Testis (tissue), 3 donors: ENCODE measurements around the gene SUPT3H. TPM values are rescaled to one million over a fixed set of nuclear protein-coding genes. Genes with fewer than 3 reads are reported as not detected.

Source experiments
- DNase-seq: peaks from one replicate; pipeline ENCODE4 v3.0.0-alpha.2; 2019
- H3K27ac ChIP-seq, 2 donors: fragments of 200-600 bp; sonication (generic); one replicate each; pipeline ENCODE4 v1.5.1; 2019
- H3K27me3 ChIP-seq: fragments of 200-600 bp; sonication (generic); one replicate; pipeline ENCODE4 v1.5.1; 2019
- H3K36me3 ChIP-seq: fragments of 200-600 bp; sonication (generic); one replicate; pipeline ENCODE4 v1.5.1; 2017; ENCODE audit warnings: low read depth; ENCODE audit errors: missing control alignments
- H3K4me1 ChIP-seq: fragments of 200-600 bp; sonication (generic); one replicate; pipeline ENCODE4 v1.5.1; 2019
- H3K4me3 ChIP-seq, 2 donors: fragments of 200-600 bp; sonication (generic); one replicate each; pipeline ENCODE4 v1.5.1; 2017 to 2019
- H3K9me3 ChIP-seq: fragments of 200-600 bp; sonication (generic); one replicate; pipeline ENCODE4 v1.5.1; 2017
- POLR2A ChIP-seq: fragments of 450-650 bp; IDR thresholded peaks from one replicate; pipeline ENCODE4 v1.6.1; 2017; ENCODE audit warnings: antibody characterized with exemption, mild to moderate bottlenecking, moderate library complexity
- WGBS, 2 donors: methylation state at CpG; one replicate each; pipeline ENCODE4 v1.1.5; 2018; 5-methylcytosine and 5-hydroxymethylcytosine counted together
- intact Hi-C: fragments of 100-400 bp; cut with DNase I; formaldehyde crosslinking; loops from one replicate; pipeline ENCODE4 v1.15.1; 2023; ENCODE audit warnings: low total_unique reads
- polyA plus RNA-seq: library from polyadenylated mRNA; stranded (reverse); fragments of 350-450 nt; fragmentation: Illumina TruSeq; extraction: RNeasy Lipid Tissue Mini Kit (QIAGEN cat#74804); gene quantifications from one replicate; pipeline ENCODE4 v1.2.3, GENCODE V29; 2014; ENCODE audit warnings: low read depth, low replicate concordance; ENCODE audit not compliant: insufficient read depth
- total RNA-seq, 2 donors: library from RNA; depleted of rRNA; stranded (reverse); fragments of >200 nt; gene quantifications; one replicate each; pipeline ENCODE4 v1.2.3, GENCODE V29; 2016
- TF ChIP-seq, protein P1 (sequence below), 3 experiments: fragments of 450-650 bp in 2 of 3; fragments of 200-600 bp in 1 of 3; sonication (generic) in 1 of 3; IDR thresholded peaks; one replicate each; pipeline ENCODE4 v1.5.1; 2016 to 2019; ENCODE audit warnings: antibody characterized with exemption in 3 of 3, mild to moderate bottlenecking in 2 of 3, moderate library complexity in 1 of 3

Gene SUPT3H
- total and polyA plus RNA-seq, 3 donors from 2014 or later, result 29.4 to 35.9 (median 30.8) TPM

GRCh38 chr6:45082091-45082490, 295.6 kb downstream of the SUPT3H start:
- Histone ChIP-seq H3K4me3 (no peak overlapping the region), H3K27me3 (no peaks in the 10 kb centered on the region), H3K27ac (no peak overlapping the region), H3K36me3 (no peaks in the 10 kb centered on the region), H3K9me3 (no peaks in the 10 kb centered on the region), H3K4me1 (no peaks in the 10 kb centered on the region)
- WGBS, 2 donors, result 74 to 91% methylated on average over 1 of the region's 1 CpG
- TF ChIP-seq, protein P1, sequence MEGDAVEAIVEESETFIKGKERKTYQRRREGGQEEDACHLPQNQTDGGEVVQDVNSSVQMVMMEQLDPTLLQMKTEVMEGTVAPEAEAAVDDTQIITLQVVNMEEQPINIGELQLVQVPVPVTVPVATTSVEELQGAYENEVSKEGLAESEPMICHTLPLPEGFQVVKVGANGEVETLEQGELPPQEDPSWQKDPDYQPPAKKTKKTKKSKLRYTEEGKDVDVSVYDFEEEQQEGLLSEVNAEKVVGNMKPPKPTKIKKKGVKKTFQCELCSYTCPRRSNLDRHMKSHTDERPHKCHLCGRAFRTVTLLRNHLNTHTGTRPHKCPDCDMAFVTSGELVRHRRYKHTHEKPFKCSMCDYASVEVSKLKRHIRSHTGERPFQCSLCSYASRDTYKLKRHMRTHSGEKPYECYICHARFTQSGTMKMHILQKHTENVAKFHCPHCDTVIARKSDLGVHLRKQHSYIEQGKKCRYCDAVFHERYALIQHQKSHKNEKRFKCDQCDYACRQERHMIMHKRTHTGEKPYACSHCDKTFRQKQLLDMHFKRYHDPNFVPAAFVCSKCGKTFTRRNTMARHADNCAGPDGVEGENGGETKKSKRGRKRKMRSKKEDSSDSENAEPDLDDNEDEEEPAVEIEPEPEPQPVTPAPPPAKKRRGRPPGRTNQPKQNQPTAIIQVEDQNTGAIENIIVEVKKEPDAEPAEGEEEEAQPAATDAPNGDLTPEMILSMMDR (IDR thresholded peaks at IDR 0.05), result no peak
- TF ChIP-seq POLR2A, result no peak
- intact Hi-C loops, result no loop called here
- no peak for DNase-seq

- H3K27me3 ChIP-seq, result no peaks in the 10 kb centered on the region
- intact Hi-C loops, result no loop called here
- 98 to 100% methylated on average over 1 of the region's 1 CpG for WGBS, 2 donors
- no peaks in the 10 kb centered on the region for H3K36me3 ChIP-seq
- H3K4me1 ChIP-seq, result no peaks in the 10 kb centered on the region
- TF ChIP-seq, protein P1 (IDR thresholded peaks at IDR 0.05), result no peak
- no peak for TF ChIP-seq POLR2A
- H3K27ac ChIP-seq, result no peak overlapping the region
- no peak overlapping the region for H3K4me3 ChIP-seq
- H3K9me3 ChIP-seq, result no peaks in the 10 kb centered on the region
- DNase-seq, result no peak
Measured at GRCh38 chr6:45081634-45082033, 296.1 kb downstream of the SUPT3H start.

DNA sequence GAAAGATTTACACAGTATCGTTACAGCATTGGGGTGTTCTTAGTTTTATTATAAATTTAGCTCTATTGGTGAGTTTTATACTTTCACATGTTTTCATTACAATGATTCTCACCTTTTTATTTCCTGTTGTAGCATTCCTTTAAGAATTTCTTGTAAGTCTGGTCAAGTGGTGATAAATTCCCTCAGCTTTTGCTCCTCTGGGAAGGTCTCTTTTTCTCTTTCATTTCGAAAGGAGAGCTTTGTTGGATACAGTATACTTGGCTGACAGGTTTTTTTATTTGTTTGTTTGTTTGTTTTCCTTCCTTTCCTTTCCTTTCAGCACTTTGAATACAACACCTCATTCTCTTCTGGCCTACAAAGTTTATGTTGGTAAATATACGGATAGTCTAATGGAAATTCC, 299.3 kb downstream of the SUPT3H start:
- TF ChIP-seq, protein P1 (IDR thresholded peaks at IDR 0.05), result no peak
- TF ChIP-seq POLR2A, result no peak
- Histone ChIP-seq H3K36me3 (no peaks in the 10 kb centered on the region), H3K27me3 (no peaks in the 10 kb centered on the region), H3K4me3 (no peak overlapping the region), H3K27ac (no peak overlapping the region), H3K4me1 (no peaks in the 10 kb centered on the region), H3K9me3 (no peaks in the 10 kb centered on the region)
- intact Hi-C loops, result no loop called here
- WGBS, 2 donors, result 98 to 99% methylated on average over 3 of the region's 3 CpGs
- no peak for DNase-seq

DNA sequence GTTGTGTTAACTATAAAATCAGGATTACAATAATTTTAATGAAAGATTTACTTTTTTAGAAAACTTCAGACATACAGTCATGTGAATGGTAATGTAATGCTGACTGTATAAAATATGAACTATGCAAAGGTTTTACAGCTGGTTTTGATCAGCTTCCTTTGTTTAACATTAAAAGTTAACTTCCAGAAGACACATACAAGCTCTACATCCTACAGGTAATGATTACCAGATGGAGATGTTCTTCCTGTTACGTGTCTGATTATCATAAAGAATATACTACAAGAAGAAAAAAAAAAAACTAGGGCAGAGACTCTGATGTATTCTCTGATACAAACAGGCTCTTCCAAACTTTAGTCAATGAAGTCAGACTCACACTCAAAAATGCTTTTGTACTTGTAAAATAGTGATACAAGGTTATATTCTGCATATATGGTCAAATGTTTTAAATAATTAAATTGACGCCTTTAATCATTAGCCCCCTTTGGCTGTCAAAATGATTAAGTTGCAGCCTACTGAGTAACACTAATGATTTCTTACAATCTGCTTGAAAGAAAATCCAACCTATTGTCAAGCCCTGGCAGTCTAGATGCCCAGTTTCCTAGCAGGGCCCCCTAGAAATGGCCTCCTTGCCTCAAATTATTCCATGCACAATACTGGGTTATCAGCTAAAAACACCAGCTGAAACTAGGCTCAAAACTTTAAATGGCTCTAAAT, 301.4 kb downstream of the SUPT3H start:
- intact Hi-C loops, result no loop called here
- H3K27me3 ChIP-seq, result no peaks in the 10 kb centered on the region
- DNase-seq, result no peak
- H3K9me3 ChIP-seq, result no peaks in the 10 kb centered on the region
- TF ChIP-seq, protein P1 (IDR thresholded peaks at IDR 0.05), result no peak
- TF ChIP-seq POLR2A, result no peak
- H3K4me3 ChIP-seq, result no peak overlapping the region
- WGBS, 2 donors, result 98 to 99% methylated on average over 2 of the region's 2 CpGs
- H3K27ac ChIP-seq, result no peak overlapping the region
- H3K36me3 ChIP-seq, result no peaks in the 10 kb centered on the region
- no peaks in the 10 kb centered on the region for H3K4me1 ChIP-seq

- WGBS, 2 donors, result 67 to 83% methylated on average over 2 of the region's 2 CpGs
- intact Hi-C loops, result no loop called here
Measured at GRCh38 chr6:45075246-45075645, 302.5 kb downstream of the SUPT3H start.

More at GRCh38 chr6:45075246-45075645, 302.5 kb downstream of the SUPT3H start:
- no peaks in the 10 kb centered on the region for H3K36me3 ChIP-seq
- H3K27ac ChIP-seq, result no peak overlapping the region
- H3K9me3 ChIP-seq, result no peaks in the 10 kb centered on the region
- TF ChIP-seq, protein P1 (IDR thresholded peaks at IDR 0.05), result no peak
- TF ChIP-seq POLR2A, result no peak
- no peaks in the 10 kb centered on the region for H3K4me1 ChIP-seq
- H3K27me3 ChIP-seq, result no peaks in the 10 kb centered on the region
- no peak for DNase-seq
- H3K4me3 ChIP-seq, result no peak overlapping the region
